Measurements from ENCODE around the gene KCNT1. TPM values are rescaled to one million over a fixed set of nuclear protein-coding genes. Genes with fewer than 3 reads are reported as not detected.

Gene KCNT1
- total RNA-seq, 1 donor from 2014 or later: not detected

- no peak overlapping the region for H3K4me3 Mint-ChIP-seq
These were observed 12.5 kb downstream of the KCNT1 start for GRCh38 chr9:135714242-135715055.

GRCh38 chr9:135715056-135715595, 13.1 kb downstream of the KCNT1 start:
- Mint-ChIP-seq H3K27ac (no peak overlapping the region), H3K27me3 (peaks cover 21% of the 10 kb centered on the region), H3K4me3 (no peak overlapping the region), H3K4me1 (no peaks in the 10 kb centered on the region), H3K9me3 (no peaks in the 10 kb centered on the region), H3K36me3 (ENCODE audit: low read depth) (no peaks in the 10 kb centered on the region)
- no peak for DNase-seq
- intact Hi-C loops (cut with micrococcal nuclease): no loop called here

More at GRCh38 chr9:135714242-135715055, 12.5 kb downstream of the KCNT1 start:
- Mint-ChIP-seq H3K9me3 (no peaks in the 10 kb centered on the region), H3K27ac (no peak overlapping the region), H3K4me1 (no peaks in the 10 kb centered on the region), H3K36me3 (ENCODE audit: low read depth) (no peaks in the 10 kb centered on the region), H3K27me3 (peaks cover 21% of the 10 kb centered on the region)
- intact Hi-C loops (cut with micrococcal nuclease): no loop called here
- no peak for DNase-seq

GRCh38 chr9:135716045-135716444, 14.1 kb downstream of the KCNT1 start:
- no peaks in the 10 kb centered on the region for H3K9me3 Mint-ChIP-seq
- H3K36me3 Mint-ChIP-seq (ENCODE audit: low read depth): no peaks in the 10 kb centered on the region
- H3K4me3 Mint-ChIP-seq: no peak overlapping the region
- no peak overlapping the region for H3K27ac Mint-ChIP-seq
- H3K4me1 Mint-ChIP-seq: no peaks in the 10 kb centered on the region
- intact Hi-C loops (cut with micrococcal nuclease): no loop called here
- peaks cover 21% of the 10 kb centered on the region for H3K27me3 Mint-ChIP-seq
- DNase-seq: no peak

GRCh38 chr9:135717410-135717809, 15.4 kb downstream of the KCNT1 start:
- no peak for DNase-seq
- H3K36me3 Mint-ChIP-seq (ENCODE audit: low read depth): no peaks in the 10 kb centered on the region
- intact Hi-C loops (cut with micrococcal nuclease): no loop called here
- H3K4me3 Mint-ChIP-seq: no peak overlapping the region
- H3K9me3 Mint-ChIP-seq: no peaks in the 10 kb centered on the region
- no peak overlapping the region for H3K27ac Mint-ChIP-seq
- peaks cover 21% of the 10 kb centered on the region for H3K27me3 Mint-ChIP-seq
- H3K4me1 Mint-ChIP-seq: no peaks in the 10 kb centered on the region

- intact Hi-C loops (cut with micrococcal nuclease): no loop called here
- Mint-ChIP-seq H3K9me3 (no peaks in the 10 kb centered on the region), H3K27me3 (peaks cover 18% of the 10 kb centered on the region), H3K27ac (no peak overlapping the region), H3K36me3 (ENCODE audit: low read depth) (no peaks in the 10 kb centered on the region), H3K4me3 (no peak overlapping the region), H3K4me1 (no peaks in the 10 kb centered on the region)
- no peak for DNase-seq
These were observed 16.6 kb downstream of the KCNT1 start for GRCh38 chr9:135718616-135719015.

- intact Hi-C loops (cut with micrococcal nuclease): no loop called here
- H3K4me3 Mint-ChIP-seq: no peak overlapping the region
- H3K9me3 Mint-ChIP-seq: no peaks in the 10 kb centered on the region
- H3K27ac Mint-ChIP-seq: no peak overlapping the region
- H3K4me1 Mint-ChIP-seq: no peaks in the 10 kb centered on the region
- no peak for DNase-seq
- no peaks in the 10 kb centered on the region for H3K36me3 Mint-ChIP-seq (ENCODE audit: low read depth)
- H3K27me3 Mint-ChIP-seq: peaks cover 14% of the 10 kb centered on the region
These were observed 17.5 kb downstream of the KCNT1 start for GRCh38 chr9:135719472-135719871.

- Mint-ChIP-seq H3K4me1 (no peaks in the 10 kb centered on the region), H3K36me3 (ENCODE audit: low read depth) (no peaks in the 10 kb centered on the region), H3K9me3 (no peaks in the 10 kb centered on the region), H3K27me3 (no peaks in the 10 kb centered on the region), H3K4me3 (no peak overlapping the region), H3K27ac (no peak overlapping the region)
- intact Hi-C loops (cut with micrococcal nuclease): no loop called here
- no peak for DNase-seq
These were observed 20.4 kb downstream of the KCNT1 start for GRCh38 chr9:135722365-135722764.

- H3K27ac Mint-ChIP-seq: no peak overlapping the region
- H3K4me3 Mint-ChIP-seq: no peak overlapping the region
- no peaks in the 10 kb centered on the region for H3K4me1 Mint-ChIP-seq
- H3K9me3 Mint-ChIP-seq: no peaks in the 10 kb centered on the region
- intact Hi-C loops (cut with micrococcal nuclease): no loop called here
- no peak for DNase-seq
- H3K36me3 Mint-ChIP-seq (ENCODE audit: low read depth): no peaks in the 10 kb centered on the region
- H3K27me3 Mint-ChIP-seq: peaks cover 1% of the 10 kb centered on the region
These were observed 22.3 kb downstream of the KCNT1 start for GRCh38 chr9:135724186-135724787.

GRCh38 chr9:135726138-135726853, 24.3 kb downstream of the KCNT1 start:
- no peak for DNase-seq
- no peaks in the 10 kb centered on the region for H3K36me3 Mint-ChIP-seq (ENCODE audit: low read depth)
- no peak overlapping the region for H3K4me3 Mint-ChIP-seq
- H3K27ac Mint-ChIP-seq: no peak overlapping the region
- H3K9me3 Mint-ChIP-seq: peaks cover 3% of the 10 kb centered on the region
- H3K27me3 Mint-ChIP-seq: peaks cover 1% of the 10 kb centered on the region
- no peaks in the 10 kb centered on the region for H3K4me1 Mint-ChIP-seq
- intact Hi-C loops (cut with micrococcal nuclease): no loop called here

GRCh38 chr9:135727257-135727875, 25.4 kb downstream of the KCNT1 start:
- no peaks in the 10 kb centered on the region for H3K4me1 Mint-ChIP-seq
- no peaks in the 10 kb centered on the region for H3K36me3 Mint-ChIP-seq (ENCODE audit: low read depth)
- H3K9me3 Mint-ChIP-seq: peaks cover 8% of the 10 kb centered on the region
- H3K4me3 Mint-ChIP-seq: no peak overlapping the region
- no peak overlapping the region for H3K27ac Mint-ChIP-seq
- no peak for DNase-seq
- intact Hi-C loops (cut with micrococcal nuclease): no loop called here
- H3K27me3 Mint-ChIP-seq: peaks cover 1% of the 10 kb centered on the region

- intact Hi-C loops (cut with micrococcal nuclease): no loop called here
- Mint-ChIP-seq H3K36me3 (ENCODE audit: low read depth) (no peaks in the 10 kb centered on the region), H3K27ac (no peak overlapping the region), H3K4me3 (no peak overlapping the region), H3K4me1 (no peaks in the 10 kb centered on the region), H3K9me3 (peaks cover 13% of the 10 kb centered on the region), H3K27me3 (peaks cover 1% of the 10 kb centered on the region)
- DNase-seq: no peak
These were observed 26.6 kb downstream of the KCNT1 start for GRCh38 chr9:135728436-135729110.

GRCh38 chr9:135729480-135729879, 27.5 kb downstream of the KCNT1 start:
- Mint-ChIP-seq H3K4me3 (no peak overlapping the region), H3K27me3 (peaks cover 1% of the 10 kb centered on the region), H3K9me3 (peaks cover 13% of the 10 kb centered on the region), H3K36me3 (ENCODE audit: low read depth) (no peaks in the 10 kb centered on the region), H3K4me1 (no peaks in the 10 kb centered on the region), H3K27ac (no peak overlapping the region)
- no peak for DNase-seq
- intact Hi-C loops (cut with micrococcal nuclease): no loop called here

GRCh38 chr9:135731454-135731853, 29.5 kb downstream of the KCNT1 start:
- no peak overlapping the region for H3K27ac Mint-ChIP-seq
- H3K27me3 Mint-ChIP-seq: peaks cover 1% of the 10 kb centered on the region
- no peaks in the 10 kb centered on the region for H3K36me3 Mint-ChIP-seq (ENCODE audit: low read depth)
- H3K4me3 Mint-ChIP-seq: no peak overlapping the region
- no peaks in the 10 kb centered on the region for H3K4me1 Mint-ChIP-seq
- H3K9me3 Mint-ChIP-seq: peaks cover 13% of the 10 kb centered on the region
- DNase-seq: no peak
- intact Hi-C loops (cut with micrococcal nuclease): no loop called here
